Measurements from ENCODE around the gene CCR2.

The CCR2 gene

DNA sequence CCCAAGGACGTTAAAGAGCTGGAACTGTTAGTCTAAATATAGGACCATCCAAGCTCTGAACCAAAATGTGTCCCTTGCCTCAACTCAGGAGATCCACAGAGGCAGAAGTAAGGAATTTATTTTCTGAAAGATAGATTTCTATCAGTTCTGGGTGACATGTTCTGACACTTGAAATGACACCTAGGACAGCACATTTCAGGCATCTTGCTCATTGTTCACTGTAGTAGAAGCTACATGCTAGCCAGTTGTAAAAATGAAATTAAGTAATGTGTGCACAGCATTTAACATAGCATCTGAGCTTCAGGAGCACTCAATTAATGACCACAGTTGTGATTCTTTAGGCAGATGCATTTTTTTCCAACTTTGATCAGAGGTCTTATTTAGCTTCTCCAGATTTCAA lies 567 bp downstream of the CCR2 start:
- DNase-seq (ENCODE audit: low read depth in 2 of 3, low spot score in 1 of 3) = no peak

DNA sequence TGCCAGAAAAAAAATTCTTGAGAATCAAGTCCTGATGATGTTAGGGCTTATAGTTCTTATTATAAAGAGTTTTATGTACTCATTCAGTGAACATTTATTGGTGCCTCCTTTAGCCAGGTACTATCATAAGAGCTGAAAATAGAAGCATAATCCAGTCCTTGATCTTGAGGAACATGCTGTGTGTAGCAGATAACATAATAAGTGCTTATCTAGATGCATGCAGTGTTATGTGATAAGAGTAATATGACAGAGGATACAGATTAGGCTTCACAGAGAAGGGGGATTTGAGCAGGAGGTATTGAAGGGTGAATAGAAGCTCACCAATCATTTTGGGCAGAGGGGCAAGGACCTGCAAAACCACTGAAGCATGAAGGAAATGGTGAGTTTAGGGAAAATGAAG lies 1.1 kb downstream of the CCR2 start:
- DNase-seq (ENCODE audit: low read depth in 2 of 3, low spot score in 1 of 3) = no peak

DNA sequence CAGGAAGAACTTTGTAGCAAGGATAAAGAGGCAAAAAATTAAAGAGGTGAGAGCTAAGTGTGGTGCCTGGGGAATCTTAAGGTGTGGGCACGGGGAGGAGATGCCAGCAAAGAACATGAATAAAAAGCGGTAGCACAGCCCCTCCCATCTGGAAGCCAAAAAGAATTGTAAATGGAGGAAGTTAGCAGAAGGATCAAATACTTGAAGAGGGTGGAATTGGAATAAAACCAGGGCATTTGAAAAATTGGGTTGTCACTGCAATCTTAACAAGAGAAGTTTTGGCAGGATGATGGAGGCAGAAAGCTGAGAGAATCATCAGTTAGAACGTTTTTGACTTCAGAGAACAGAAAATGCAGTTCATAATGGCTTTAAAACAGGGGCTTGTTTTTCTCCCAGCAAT lies 2.4 kb downstream of the CCR2 start:
- no peak for DNase-seq (ENCODE audit: low read depth in 2 of 3, low spot score in 1 of 3)

DNA sequence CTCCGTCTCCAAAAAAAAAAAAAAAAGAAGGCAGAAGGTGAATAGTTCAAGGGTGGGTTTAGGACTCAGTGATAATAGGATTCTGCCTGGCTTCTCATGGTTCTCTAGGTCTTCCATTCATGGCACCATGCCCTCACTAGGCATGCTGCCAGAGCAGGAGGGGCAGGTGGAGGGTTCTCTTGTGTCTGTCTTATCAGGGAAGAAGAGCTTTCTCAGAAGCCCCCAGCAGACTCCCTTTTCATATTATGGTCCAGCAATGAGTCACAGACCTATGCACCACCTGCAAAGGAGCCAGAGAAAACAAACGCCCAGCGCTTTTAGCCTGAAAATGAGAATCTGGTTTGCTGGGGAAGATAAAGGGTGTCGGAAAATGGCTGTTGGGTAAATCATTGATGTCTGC lies 3.0 kb downstream of the CCR2 start:
- DNase-seq (ENCODE audit: low read depth in 2 of 3, low spot score in 1 of 3) = no peak

DNA sequence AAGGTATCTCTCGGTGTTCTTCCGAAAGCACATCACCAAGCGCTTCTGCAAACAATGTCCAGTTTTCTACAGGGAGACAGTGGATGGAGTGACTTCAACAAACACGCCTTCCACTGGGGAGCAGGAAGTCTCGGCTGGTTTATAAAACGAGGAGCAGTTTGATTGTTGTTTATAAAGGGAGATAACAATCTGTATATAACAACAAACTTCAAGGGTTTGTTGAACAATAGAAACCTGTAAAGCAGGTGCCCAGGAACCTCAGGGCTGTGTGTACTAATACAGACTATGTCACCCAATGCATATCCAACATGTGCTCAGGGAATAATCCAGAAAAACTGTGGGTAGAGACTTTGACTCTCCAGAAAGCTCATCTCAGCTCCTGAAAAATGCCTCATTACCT lies 4.6 kb downstream of the CCR2 start:
- no peak for DNase-seq (ENCODE audit: low read depth in 2 of 3, low spot score in 1 of 3)

DNA sequence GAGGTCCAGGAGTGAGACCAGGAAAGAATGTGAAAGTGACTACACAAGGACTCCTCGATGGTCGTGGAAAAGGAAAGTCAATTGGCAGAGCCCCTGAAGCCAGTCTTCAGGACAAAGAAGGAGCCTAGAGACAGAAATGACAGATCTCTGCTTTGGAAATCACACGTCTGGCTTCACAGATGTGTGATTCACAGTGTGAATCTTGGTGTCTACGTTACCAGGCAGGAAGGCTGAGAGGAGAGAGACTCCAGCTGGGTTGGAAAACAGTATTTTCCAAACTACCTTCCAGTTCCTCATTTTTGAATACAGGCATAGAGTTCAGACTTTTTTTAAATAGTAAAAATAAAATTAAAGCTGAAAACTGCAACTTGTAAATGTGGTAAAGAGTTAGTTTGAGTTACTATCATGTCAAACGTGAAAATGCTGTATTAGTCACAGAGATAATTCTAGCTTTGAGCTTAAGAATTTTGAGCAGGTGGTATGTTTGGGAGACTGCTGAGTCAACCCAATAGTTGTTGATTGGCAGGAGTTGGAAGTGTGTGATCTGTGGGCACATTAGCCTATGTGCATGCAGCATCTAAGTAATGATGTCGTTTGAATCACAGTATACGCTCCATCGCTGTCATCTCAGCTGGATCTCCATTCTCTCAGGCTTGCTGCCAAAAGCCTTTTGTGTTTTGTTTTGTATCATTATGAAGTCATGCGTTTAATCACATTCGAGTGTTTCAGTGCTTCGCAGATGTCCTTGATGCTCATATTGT lies 6.0 kb downstream of the CCR2 start:
- no peak for DNase-seq (ENCODE audit: low read depth in 2 of 3, low spot score in 1 of 3)

DNA sequence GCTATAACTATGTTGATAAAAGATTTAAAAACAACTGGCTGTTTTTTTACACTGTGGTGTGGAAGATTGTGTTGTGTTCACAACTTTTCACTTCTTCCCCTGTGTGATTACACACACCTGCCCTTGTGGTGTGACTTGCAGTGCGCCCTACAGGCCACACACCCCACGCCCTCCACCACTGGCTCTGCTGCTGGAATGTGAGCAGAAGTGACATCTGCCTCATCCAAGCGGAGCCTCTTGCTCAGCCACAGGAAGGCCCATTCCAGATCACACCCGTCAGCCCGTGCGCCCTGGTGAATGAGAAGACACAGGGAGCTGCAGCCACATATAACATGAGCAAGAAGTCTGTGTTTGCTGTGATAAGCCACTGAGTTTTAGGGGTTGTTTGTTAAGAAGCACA lies 7.0 kb downstream of the CCR2 start:
- DNase-seq (ENCODE audit: low read depth in 2 of 3, low spot score in 1 of 3) = no peak

DNA sequence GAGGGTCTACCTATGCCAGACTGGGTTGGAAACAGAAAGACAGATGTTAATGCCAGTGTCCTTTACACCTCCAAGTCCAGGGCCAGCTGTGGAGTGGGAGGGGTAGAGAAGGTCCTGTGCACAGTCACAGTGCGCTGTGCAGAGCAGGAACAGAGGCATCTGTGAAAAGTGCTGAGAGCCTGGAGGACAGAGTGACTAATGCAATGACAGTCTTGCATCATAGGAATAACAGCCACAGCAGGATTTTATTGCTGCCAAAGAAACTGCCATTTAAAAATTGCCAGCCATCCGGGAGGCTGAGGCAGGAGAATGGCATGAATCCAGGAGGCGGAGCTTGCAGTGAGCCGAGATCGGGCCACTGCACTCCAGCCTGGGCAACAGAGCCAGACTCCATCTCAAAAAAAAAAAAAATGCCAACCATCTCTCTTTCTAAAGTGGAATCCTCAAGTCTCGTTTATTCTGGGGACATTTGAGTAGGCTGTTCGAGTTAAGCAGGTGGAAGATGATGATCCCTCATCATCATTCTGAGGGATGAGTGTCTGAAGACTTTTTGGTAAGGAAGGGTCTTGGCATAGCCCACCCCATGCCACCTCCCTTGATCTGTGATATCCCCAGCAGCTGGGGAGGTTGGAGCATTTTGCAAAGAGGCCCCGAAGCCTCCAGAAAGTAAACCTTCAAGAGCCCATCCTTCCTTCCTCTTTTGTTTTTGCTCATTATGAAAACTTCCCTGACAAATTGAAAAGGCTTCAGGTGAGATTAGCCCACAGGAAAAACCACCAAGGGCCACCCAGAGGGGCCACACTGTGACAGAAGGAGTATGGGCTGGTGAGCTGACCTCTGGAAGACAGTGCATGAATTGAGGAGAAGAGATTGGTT lies 7.7 kb downstream of the CCR2 start:
- DNase-seq (ENCODE audit: low read depth in 2 of 3, low spot score in 1 of 3) = no peak

DNA sequence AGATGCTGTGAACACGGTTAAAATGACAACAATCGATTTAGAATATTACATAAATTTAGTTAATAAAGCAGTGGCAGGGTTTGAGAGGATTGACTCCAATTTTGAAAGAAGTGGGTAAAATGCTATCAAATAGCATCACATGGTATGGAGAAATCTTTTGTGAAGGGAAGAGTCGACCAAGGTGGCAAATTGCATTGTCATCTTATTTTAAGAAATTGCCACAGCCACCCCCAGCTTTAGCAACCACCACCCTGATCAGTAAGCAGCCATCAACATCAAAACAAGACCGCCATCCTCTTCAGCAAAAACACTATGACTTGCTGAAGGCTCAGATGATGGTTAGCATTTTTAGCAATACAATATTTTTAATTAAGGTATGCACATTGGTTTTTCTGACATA lies 11.1 kb downstream of the CCR2 start:
- DNase-seq (ENCODE audit: low read depth in 2 of 3, low spot score in 1 of 3) = no peak

DNA sequence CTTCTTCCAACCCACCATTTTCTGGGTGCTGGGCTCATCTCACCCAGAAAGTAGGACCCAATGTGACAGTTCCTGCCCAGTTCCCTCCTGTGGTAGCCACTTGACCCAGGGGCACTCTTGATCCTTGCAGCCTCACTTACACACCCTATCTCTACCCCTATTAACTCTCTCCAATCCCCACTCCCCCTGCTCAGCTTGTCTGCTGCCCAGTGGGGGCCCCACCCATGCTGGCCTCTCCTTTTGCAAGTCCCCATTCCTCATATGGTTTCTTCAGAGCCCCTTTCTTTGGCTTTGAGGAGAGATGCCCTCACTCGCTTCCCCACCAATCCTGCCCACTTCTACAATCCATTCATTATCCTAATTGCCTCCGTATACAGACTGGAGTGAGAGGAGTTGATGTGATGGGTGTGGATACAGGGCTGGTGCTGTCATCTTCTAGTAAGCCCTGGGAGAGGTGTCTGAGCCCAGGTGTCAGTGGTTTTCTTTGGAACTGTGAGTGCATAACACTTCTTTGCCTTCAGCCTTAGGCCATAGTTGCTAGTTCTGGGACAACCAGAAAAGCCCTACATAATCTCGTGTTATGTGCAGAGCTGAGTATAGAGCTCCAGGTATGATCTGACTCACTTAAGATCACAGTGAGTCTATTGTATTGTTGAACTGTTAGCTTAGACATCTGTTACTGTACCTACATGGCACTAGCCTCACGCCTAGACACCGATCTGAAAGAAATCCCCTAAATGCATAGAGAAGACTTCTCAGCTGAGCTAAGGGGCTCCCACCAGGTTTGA lies 12.0 kb downstream of the CCR2 start:
- DNase-seq (ENCODE audit: low read depth in 2 of 3, low spot score in 1 of 3) = no peak

DNA sequence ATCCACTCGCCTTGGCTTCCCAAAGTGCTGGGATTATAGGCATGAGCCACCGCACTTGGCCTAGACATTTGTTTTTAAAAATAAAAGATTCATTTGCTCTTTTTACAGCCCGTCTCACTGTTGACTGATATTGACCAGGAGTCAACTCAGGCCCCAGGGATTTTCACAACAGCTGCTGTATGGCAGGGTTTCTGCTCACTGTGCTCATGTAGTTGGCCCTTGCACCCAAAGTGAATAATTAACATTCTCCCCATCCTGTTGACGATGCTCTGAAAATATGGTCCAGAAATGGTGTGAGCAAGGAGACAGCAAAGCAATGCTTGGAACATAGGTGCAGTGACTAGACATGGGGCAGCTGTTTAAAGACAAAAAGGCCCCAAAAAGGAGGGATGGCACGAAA lies 13.9 kb downstream of the CCR2 start:
- DNase-seq (ENCODE audit: low read depth in 2 of 3, low spot score in 1 of 3) = no peak

DNA sequence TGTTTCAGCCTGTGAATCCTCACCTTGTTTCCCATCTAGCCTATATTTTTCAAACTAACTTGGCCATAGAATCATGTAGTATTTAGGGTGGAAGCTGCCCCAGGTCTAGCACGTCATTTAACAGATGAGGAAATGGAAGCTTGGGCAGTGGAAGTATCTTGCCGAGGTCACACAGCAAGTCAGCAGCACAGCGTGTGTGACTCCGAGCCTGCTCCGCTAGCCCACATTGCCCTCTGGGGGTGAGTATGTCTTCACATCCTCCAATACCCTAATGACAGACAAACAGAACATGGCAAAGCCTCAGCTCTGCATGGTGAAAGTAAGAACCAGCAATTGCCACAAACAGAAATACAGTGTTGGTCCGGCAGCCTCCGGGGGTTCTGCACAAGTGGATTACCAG lies 14.7 kb downstream of the CCR2 start:
- peak; percentile 29 to 37 (median 29) for DNase-seq (ENCODE audit: low read depth in 2 of 3, low spot score in 1 of 3)

DNA sequence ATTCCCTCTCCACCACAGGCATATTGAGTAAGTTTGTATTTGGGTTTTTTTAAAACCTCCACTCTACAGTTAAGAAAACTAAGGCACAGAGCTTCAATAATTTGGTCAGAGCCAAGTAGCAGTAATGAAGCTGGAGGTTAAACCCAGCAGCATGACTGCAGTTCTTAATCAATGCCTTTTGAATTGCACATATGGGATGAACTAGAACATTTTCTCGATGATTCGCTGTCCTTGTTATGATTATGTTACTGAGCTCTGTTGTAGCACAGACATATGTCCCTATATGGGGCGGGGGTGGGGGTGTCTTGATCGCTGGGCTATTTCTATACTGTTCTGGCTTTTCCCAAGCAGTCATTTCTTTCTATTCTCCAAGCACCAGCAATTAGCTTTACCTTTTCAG lies 15.2 kb downstream of the CCR2 start:
- DNase-seq (ENCODE audit: low read depth in 2 of 3, low spot score in 1 of 3) = no peak

DNA sequence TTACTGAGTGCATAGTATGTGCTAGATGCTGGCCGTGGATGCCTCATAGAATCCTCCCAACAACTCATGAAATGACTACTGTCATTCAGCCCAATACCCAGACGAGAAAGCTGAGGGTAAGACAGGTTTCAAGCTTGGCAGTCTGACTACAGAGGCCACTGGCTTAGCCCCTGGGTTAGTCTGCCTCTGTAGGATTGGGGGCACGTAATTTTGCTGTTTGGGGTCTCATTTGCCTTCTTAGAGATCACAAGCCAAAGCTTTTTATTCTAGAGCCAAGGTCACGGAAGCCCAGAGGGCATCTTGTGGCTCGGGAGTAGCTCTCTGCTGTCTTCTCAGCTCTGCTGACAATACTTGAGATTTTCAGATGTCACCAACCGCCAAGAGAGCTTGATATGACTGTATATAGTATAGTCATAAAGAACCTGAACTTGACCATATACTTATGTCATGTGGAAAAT lies 15.8 kb downstream of the CCR2 start:
- DNase-seq (ENCODE audit: low read depth in 2 of 3, low spot score in 1 of 3) = peak; percentile 28 to 41 (median 31)

DNA sequence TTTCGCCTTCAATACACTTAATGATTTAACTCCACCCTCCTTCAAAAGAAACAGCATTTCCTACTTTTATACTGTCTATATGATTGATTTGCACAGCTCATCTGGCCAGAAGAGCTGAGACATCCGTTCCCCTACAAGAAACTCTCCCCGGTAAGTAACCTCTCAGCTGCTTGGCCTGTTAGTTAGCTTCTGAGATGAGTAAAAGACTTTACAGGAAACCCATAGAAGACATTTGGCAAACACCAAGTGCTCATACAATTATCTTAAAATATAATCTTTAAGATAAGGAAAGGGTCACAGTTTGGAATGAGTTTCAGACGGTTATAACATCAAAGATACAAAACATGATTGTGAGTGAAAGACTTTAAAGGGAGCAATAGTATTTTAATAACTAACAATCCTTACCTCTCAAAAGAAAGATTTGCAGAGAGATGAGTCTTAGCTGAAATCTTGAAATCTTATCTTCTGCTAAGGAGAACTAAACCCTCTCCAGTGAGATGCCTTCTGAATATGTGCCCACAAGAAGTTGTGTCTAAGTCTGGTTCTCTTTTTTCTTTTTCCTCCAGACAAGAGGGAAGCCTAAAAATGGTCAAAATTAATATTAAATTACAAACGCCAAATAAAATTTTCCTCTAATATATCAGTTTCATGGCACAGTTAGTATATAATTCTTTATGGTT lies 17.1 kb downstream of the CCR2 start, which contains the start of gene CCR5:
TSS of gene CCR5 (plus strand) at position 108 of the 680 bp plus-strand sequence. CDS start 1,957 bp downstream, outside the sequence.
- peak in 1 of 3 donors; percentile 45 for DNase-seq (ENCODE audit: low read depth in 2 of 3, low spot score in 1 of 3)

DNA sequence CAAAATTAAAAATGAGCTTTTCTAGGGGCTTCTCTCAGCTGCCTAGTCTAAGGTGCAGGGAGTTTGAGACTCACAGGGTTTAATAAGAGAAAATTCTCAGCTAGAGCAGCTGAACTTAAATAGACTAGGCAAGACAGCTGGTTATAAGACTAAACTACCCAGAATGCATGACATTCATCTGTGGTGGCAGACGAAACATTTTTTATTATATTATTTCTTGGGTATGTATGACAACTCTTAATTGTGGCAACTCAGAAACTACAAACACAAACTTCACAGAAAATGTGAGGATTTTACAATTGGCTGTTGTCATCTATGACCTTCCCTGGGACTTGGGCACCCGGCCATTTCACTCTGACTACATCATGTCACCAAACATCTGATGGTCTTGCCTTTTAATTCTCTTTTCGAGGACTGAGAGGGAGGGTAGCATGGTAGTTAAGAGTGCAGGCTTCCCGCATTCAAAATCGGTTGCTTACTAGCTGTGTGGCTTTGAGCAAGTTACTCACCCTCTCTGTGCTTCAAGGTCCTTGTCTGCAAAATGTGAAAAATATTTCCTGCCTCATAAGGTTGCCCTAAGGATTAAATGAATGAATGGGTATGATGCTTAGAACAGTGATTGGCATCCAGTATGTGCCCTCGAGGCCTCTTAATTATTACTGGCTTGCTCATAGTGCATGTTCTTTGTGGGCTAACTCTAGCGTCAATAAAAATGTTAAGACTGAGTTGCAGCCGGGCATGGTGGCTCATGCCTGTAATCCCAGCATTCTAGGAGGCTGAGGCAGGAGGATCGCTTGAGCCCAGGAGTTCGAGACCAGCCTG lies 17.8 kb downstream of the CCR2 start:
- DNase-seq (ENCODE audit: low read depth in 2 of 3, low spot score in 1 of 3) = no peak

DNA sequence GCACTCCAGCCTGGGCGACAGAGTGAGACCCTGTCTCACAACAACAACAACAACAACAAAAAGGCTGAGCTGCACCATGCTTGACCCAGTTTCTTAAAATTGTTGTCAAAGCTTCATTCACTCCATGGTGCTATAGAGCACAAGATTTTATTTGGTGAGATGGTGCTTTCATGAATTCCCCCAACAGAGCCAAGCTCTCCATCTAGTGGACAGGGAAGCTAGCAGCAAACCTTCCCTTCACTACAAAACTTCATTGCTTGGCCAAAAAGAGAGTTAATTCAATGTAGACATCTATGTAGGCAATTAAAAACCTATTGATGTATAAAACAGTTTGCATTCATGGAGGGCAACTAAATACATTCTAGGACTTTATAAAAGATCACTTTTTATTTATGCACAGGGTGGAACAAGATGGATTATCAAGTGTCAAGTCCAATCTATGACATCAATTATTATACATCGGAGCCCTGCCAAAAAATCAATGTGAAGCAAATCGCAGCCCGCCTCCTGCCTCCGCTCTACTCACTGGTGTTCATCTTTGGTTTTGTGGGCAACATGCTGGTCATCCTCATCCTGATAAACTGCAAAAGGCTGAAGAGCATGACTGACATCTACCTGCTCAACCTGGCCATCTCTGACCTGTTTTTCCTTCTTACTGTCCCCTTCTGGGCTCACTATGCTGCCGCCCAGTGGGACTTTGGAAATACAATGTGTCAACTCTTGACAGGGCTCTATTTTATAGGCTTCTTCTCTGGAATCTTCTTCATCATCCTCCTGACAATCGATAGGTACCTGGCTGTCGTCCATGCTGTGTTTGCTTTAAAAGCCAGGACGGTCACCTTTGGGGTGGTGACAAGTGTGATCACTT lies 18.8 kb downstream of the CCR2 start:
- no peak for DNase-seq (ENCODE audit: low read depth in 2 of 3, low spot score in 1 of 3)

DNA sequence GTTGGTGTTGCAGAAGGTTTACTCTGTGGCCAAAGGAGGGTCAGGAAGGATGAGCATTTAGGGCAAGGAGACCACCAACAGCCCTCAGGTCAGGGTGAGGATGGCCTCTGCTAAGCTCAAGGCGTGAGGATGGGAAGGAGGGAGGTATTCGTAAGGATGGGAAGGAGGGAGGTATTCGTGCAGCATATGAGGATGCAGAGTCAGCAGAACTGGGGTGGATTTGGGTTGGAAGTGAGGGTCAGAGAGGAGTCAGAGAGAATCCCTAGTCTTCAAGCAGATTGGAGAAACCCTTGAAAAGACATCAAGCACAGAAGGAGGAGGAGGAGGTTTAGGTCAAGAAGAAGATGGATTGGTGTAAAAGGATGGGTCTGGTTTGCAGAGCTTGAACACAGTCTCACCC lies 20.8 kb downstream of the CCR2 start:
- no peak for DNase-seq (ENCODE audit: low read depth in 2 of 3, low spot score in 1 of 3)

DNA sequence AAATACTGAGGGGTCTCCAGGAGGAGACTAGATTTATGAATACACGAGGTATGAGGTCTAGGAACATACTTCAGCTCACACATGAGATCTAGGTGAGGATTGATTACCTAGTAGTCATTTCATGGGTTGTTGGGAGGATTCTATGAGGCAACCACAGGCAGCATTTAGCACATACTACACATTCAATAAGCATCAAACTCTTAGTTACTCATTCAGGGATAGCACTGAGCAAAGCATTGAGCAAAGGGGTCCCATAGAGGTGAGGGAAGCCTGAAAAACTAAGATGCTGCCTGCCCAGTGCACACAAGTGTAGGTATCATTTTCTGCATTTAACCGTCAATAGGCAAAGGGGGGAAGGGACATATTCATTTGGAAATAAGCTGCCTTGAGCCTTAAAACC lies 21.3 kb downstream of the CCR2 start:
- no peak for DNase-seq (ENCODE audit: low read depth in 2 of 3, low spot score in 1 of 3)

All from stimulated activated CD4-positive, alpha-beta T cell treated with anti-CD3 and anti-CD28 coated beads, Interleukin-12 subunit alpha, Interleukin-12 subunit beta, amount 100 ng/mL, for 48 hours (primary cell).